ENCODE results near the gene RPL7A.
"Not testable (repeated sequence)": the region's sequence is repeated elsewhere in the genome, so short reads cannot be mapped to it uniquely, and the experiment has no call there.

RPL7A gene

GRCh38 chr9:133385452-133385851 lies 37.4 kb downstream of the RPL7A start:
- no peak overlapping the region for H3K9ac ChIP-seq (ENCODE audit: low read length)
- no peaks in the 10 kb centered on the region for H3K27me3 ChIP-seq (ENCODE audit: control insufficient read depth in 1 of 2, insufficient read depth in 2 of 2, low read length in 2 of 2)
- no peaks in the 10 kb centered on the region for H3K4me1 ChIP-seq (ENCODE audit: insufficient read depth, low read length)
- H3K9me3 ChIP-seq (ENCODE audit: low read length): no peaks in the 10 kb centered on the region
- no peak overlapping the region for H3K4me3 ChIP-seq (ENCODE audit: low read depth in 1 of 2, low read length in 2 of 2)
- H3K36me3 ChIP-seq (ENCODE audit: insufficient read depth, low read length): no peaks in the 10 kb centered on the region
- H3K27ac ChIP-seq (ENCODE audit: low read depth, low read length): no peak overlapping the region

DNA sequence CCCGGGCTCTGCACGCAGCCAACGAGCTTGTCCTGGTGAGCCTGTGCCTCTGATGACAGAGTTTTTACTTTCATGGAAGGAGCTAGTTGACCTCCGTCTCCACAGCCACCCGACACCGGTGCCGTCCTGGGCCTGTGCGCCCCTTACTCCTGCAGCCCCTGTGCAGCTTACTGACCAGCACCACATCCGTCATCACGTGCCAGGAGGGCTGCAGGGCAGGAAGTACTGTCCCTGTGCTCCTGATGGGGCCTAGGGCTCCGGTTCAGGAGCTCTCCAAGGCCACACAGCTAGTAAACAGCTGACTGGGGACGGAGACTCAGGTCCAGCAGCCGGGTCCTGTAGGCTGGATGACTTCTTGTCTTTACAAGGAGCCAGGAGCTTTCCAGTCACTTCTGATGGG lies 38.3 kb downstream of the RPL7A start:
- Histone ChIP-seq H3K27ac (ENCODE audit: low read depth, low read length) (no peak overlapping the region), H3K4me1 (ENCODE audit: insufficient read depth, low read length) (no peaks in the 10 kb centered on the region), H3K9me3 (ENCODE audit: low read length) (no peaks in the 10 kb centered on the region), H3K9ac (ENCODE audit: low read length) (no peak overlapping the region), H3K36me3 (ENCODE audit: insufficient read depth, low read length) (no peaks in the 10 kb centered on the region), H3K4me3 (ENCODE audit: low read depth in 1 of 2, low read length in 2 of 2) (no peak overlapping the region), H3K27me3 (ENCODE audit: control insufficient read depth in 1 of 2, insufficient read depth in 2 of 2, low read length in 2 of 2) (no peaks in the 10 kb centered on the region)

- Histone ChIP-seq H3K27ac (ENCODE audit: low read depth, low read length) (no peak overlapping the region), H3K9ac (ENCODE audit: low read length) (no peak overlapping the region), H3K4me1 (ENCODE audit: insufficient read depth, low read length) (no peaks in the 10 kb centered on the region), H3K27me3 (ENCODE audit: control insufficient read depth in 1 of 2, insufficient read depth in 2 of 2, low read length in 2 of 2) (no peaks in the 10 kb centered on the region), H3K9me3 (ENCODE audit: low read length) (no peaks in the 10 kb centered on the region), H3K36me3 (ENCODE audit: insufficient read depth, low read length) (no peaks in the 10 kb centered on the region), H3K4me3 (ENCODE audit: low read depth in 1 of 2, low read length in 2 of 2) (no peak overlapping the region)
Measured at GRCh38 chr9:133387680-133388079, 39.7 kb downstream of the RPL7A start.

DNA sequence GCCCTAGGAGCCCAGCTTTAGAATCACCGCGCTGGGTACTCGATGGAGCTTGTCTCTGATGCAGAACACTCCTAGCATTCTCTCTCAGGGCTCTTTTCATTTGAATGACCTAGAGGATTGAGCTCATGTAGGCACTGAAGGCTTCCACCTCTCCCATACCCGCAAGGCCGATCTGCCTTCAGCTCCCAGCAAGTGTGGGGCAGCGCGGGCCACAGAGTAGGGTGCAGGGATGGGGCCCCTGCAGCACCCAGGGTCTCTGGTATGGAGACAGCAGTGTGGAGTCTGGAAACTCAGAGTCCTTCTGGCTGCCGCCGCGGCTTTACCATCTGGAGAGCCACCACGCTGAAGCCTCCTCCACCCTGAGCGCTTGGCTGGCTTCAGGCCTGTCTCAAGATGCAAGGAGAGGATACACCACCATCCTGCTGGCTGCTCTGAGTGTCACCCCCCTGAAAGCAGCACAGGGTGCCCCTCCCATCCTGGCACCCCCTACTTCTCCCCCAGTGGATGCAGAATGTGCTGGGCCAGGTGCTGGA lies 41.1 kb downstream of the RPL7A start:
- no peaks in the 10 kb centered on the region for H3K4me1 ChIP-seq (ENCODE audit: insufficient read depth, low read length)
- H3K9me3 ChIP-seq (ENCODE audit: low read length): no peaks in the 10 kb centered on the region
- H3K27me3 ChIP-seq (ENCODE audit: control insufficient read depth in 1 of 2, insufficient read depth in 2 of 2, low read length in 2 of 2): no peaks in the 10 kb centered on the region
- no peak overlapping the region for H3K9ac ChIP-seq (ENCODE audit: low read length)
- H3K36me3 ChIP-seq (ENCODE audit: insufficient read depth, low read length): no peaks in the 10 kb centered on the region
- H3K27ac ChIP-seq (ENCODE audit: low read depth, low read length): no peak overlapping the region
- H3K4me3 ChIP-seq (ENCODE audit: low read depth in 1 of 2, low read length in 2 of 2): no peak overlapping the region

DNA sequence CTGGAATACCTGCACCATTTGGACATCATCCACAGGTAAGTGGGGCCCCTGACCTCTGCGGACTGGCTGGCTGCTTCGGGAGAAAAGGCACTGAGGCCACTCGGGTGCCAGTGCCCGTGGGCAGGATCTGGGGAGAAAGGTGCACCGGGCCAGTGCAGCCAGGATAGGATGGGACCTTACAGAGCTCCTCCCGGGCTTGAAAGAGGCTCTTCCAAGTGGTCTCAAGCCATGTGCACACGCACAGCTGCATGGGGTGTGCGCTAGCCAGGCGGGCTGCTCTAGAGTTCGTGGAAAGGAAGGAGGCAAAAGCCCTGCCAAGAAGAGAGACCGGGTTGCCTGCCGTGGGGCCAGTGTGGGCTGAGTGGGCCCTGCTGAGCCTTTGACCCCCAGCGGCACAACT lies 41.5 kb downstream of the RPL7A start:
- no peak overlapping the region for H3K9ac ChIP-seq (ENCODE audit: low read length)
- H3K4me3 ChIP-seq (ENCODE audit: low read depth in 1 of 2, low read length in 2 of 2): no peak overlapping the region
- no peaks in the 10 kb centered on the region for H3K36me3 ChIP-seq (ENCODE audit: insufficient read depth, low read length)
- H3K9me3 ChIP-seq (ENCODE audit: low read length): no peaks in the 10 kb centered on the region
- H3K27ac ChIP-seq (ENCODE audit: low read depth, low read length): no peak overlapping the region
- H3K27me3 ChIP-seq (ENCODE audit: control insufficient read depth in 1 of 2, insufficient read depth in 2 of 2, low read length in 2 of 2): peaks cover 0 to 3% of the 10 kb centered on the region in 2 donors
- no peaks in the 10 kb centered on the region for H3K4me1 ChIP-seq (ENCODE audit: insufficient read depth, low read length)

- H3K36me3 ChIP-seq (ENCODE audit: insufficient read depth, low read length): no peaks in the 10 kb centered on the region
- H3K9me3 ChIP-seq (ENCODE audit: low read length): no peaks in the 10 kb centered on the region
- H3K27ac ChIP-seq (ENCODE audit: low read depth, low read length): no peak overlapping the region
- H3K4me3 ChIP-seq (ENCODE audit: low read depth in 1 of 2, low read length in 2 of 2): no peak overlapping the region
- H3K9ac ChIP-seq (ENCODE audit: low read length): no peak overlapping the region
- no peaks in the 10 kb centered on the region for H3K4me1 ChIP-seq (ENCODE audit: insufficient read depth, low read length)
- H3K27me3 ChIP-seq (ENCODE audit: control insufficient read depth in 1 of 2, insufficient read depth in 2 of 2, low read length in 2 of 2): peaks cover 0 to 10% of the 10 kb centered on the region in 2 donors
Measured at GRCh38 chr9:133390713-133391112, 42.7 kb downstream of the RPL7A start.

DNA sequence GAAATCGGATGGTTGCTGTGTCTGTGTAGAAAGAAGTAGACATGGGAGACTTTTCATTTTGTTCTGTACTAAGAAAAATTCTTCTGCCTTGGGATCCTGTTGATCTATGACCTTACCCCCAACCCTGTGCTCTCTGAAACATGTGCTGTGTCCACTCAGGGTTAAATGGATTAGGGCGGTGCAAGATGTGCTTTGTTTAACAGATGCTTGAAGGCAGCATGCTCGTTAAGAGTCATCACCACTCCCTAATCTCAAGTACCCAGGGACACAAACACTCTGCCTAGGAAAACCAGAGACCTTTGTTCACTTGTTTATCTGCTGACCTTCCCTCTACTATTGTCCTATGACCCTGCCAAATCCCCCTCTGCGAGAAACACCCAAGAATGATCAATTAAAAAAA lies 43.4 kb downstream of the RPL7A start:
- not testable (repeated sequence) for H3K36me3 ChIP-seq (ENCODE audit: insufficient read depth, low read length); H3K4me1 ChIP-seq (ENCODE audit: insufficient read depth, low read length); H3K9ac ChIP-seq (ENCODE audit: low read length); H3K4me3 ChIP-seq (ENCODE audit: low read depth in 1 of 2, low read length in 2 of 2); H3K9me3 ChIP-seq (ENCODE audit: low read length); H3K27ac ChIP-seq (ENCODE audit: low read depth, low read length); H3K27me3 ChIP-seq (ENCODE audit: control insufficient read depth in 1 of 2, insufficient read depth in 2 of 2, low read length in 2 of 2)

- not testable (repeated sequence) for H3K36me3 ChIP-seq (ENCODE audit: insufficient read depth, low read length); H3K9ac ChIP-seq (ENCODE audit: low read length); H3K4me3 ChIP-seq (ENCODE audit: low read depth in 1 of 2, low read length in 2 of 2); H3K27ac ChIP-seq (ENCODE audit: low read depth, low read length); H3K4me1 ChIP-seq (ENCODE audit: insufficient read depth, low read length); H3K27me3 ChIP-seq (ENCODE audit: control insufficient read depth in 1 of 2, insufficient read depth in 2 of 2, low read length in 2 of 2); H3K9me3 ChIP-seq (ENCODE audit: low read length)
Measured at GRCh38 chr9:133392308-133392707, 44.3 kb downstream of the RPL7A start.

DNA sequence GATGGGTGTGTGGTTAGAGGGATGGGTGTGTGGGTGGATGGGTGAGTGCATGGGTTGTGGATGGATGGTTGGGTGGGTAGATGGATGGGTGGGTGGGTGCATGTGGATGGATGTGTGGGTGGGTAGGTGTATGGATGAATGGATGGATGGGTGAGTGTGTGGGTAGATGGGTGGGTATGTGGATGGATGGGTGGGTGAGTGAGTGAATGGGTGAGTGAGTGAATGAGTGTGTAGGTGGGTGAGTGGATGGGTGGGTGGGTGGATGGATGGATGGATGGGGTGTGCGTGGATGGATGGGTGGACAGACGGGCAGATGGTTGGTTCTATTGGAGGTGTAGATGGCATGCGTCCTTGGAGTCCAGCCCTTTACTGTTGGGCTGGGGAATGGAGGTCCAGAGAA lies 45.4 kb downstream of the RPL7A start:
- Histone ChIP-seq H3K27ac (ENCODE audit: low read depth, low read length) (no peak overlapping the region), H3K36me3 (ENCODE audit: insufficient read depth, low read length) (no peaks in the 10 kb centered on the region), H3K9ac (ENCODE audit: low read length) (no peak overlapping the region), H3K4me3 (ENCODE audit: low read depth in 1 of 2, low read length in 2 of 2) (no peak overlapping the region), H3K27me3 (ENCODE audit: control insufficient read depth in 1 of 2, insufficient read depth in 2 of 2, low read length in 2 of 2) (peaks cover 0 to 10% of the 10 kb centered on the region in 2 donors), H3K9me3 (ENCODE audit: low read length) (no peaks in the 10 kb centered on the region), H3K4me1 (ENCODE audit: insufficient read depth, low read length) (no peaks in the 10 kb centered on the region)

- Histone ChIP-seq H3K36me3 (ENCODE audit: insufficient read depth, low read length) (no peaks in the 10 kb centered on the region), H3K4me1 (ENCODE audit: insufficient read depth, low read length) (no peaks in the 10 kb centered on the region), H3K9me3 (ENCODE audit: low read length) (no peaks in the 10 kb centered on the region), H3K27ac (ENCODE audit: low read depth, low read length) (no peak overlapping the region), H3K9ac (ENCODE audit: low read length) (no peak overlapping the region), H3K4me3 (ENCODE audit: low read depth in 1 of 2, low read length in 2 of 2) (no peak overlapping the region), H3K27me3 (ENCODE audit: control insufficient read depth in 1 of 2, insufficient read depth in 2 of 2, low read length in 2 of 2) (peaks cover 0 to 10% of the 10 kb centered on the region in 2 donors)
Measured at GRCh38 chr9:133394687-133395271, 46.8 kb downstream of the RPL7A start.

- Histone ChIP-seq H3K27me3 (ENCODE audit: control insufficient read depth in 1 of 2, insufficient read depth in 2 of 2, low read length in 2 of 2) (peaks cover 0 to 10% of the 10 kb centered on the region in 2 donors), H3K9me3 (ENCODE audit: low read length) (no peaks in the 10 kb centered on the region), H3K4me3 (ENCODE audit: low read depth in 1 of 2, low read length in 2 of 2) (no peak overlapping the region), H3K9ac (ENCODE audit: low read length) (no peak overlapping the region), H3K36me3 (ENCODE audit: insufficient read depth, low read length) (no peaks in the 10 kb centered on the region), H3K27ac (ENCODE audit: low read depth, low read length) (no peak overlapping the region), H3K4me1 (ENCODE audit: insufficient read depth, low read length) (no peaks in the 10 kb centered on the region)
Measured at GRCh38 chr9:133396952-133397351, 48.9 kb downstream of the RPL7A start.

- H3K9ac ChIP-seq (ENCODE audit: low read length): no peak overlapping the region
- no peaks in the 10 kb centered on the region for H3K36me3 ChIP-seq (ENCODE audit: insufficient read depth, low read length)
- no peak overlapping the region for H3K4me3 ChIP-seq (ENCODE audit: low read depth in 1 of 2, low read length in 2 of 2)
- no peaks in the 10 kb centered on the region for H3K9me3 ChIP-seq (ENCODE audit: low read length)
- no peak overlapping the region for H3K27ac ChIP-seq (ENCODE audit: low read depth, low read length)
- peaks cover 0 to 10% of the 10 kb centered on the region in 2 donors for H3K27me3 ChIP-seq (ENCODE audit: control insufficient read depth in 1 of 2, insufficient read depth in 2 of 2, low read length in 2 of 2)
- no peaks in the 10 kb centered on the region for H3K4me1 ChIP-seq (ENCODE audit: insufficient read depth, low read length)
Measured at GRCh38 chr9:133397370-133397769, 49.4 kb downstream of the RPL7A start.
